Measurements from ENCODE around the gene KCNMA1. TPM values are rescaled to one million over a fixed set of nuclear protein-coding genes. Genes with fewer than 3 reads are reported as not detected.

The KCNMA1 gene
- total and polyA plus RNA-seq, 2 donors from 2014 or later = 4.2 to 8.9 TPM

DNA sequence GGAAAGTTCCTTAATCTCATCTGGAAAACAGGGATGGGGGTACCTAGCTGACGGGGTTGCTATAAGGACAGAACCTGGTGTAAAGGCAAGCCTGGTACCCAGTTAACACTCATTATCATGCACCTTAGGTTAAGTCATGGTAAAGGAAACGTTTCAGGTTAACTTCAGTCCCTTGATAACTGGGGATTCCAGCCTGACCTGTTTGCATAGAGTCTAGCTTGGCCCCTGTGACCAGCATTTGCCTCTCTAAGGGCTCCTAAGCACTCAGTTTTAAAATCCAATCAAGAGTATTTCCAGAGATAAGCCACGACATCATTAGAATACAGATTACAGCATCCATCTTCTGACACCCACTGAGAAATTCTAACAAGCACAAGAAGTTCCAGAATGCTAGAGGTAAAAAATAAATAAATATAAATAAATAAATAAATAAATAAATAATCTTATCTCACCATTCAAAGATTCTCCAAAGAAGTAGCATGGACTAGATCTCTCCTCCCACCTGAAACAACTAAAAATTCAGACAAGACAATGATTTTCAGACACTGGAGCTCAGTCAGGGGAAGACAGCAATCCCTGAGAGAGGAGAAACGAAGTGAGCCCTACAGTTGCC lies 184.6 kb downstream of the KCNMA1 start:
- Histone ChIP-seq H3K27ac (ENCODE audit: low read depth in 2 of 2, low read length in 2 of 2) (no peak overlapping the region), H3K27me3 (ENCODE audit: control insufficient read depth, insufficient read depth, low read length) (no peaks in the 10 kb centered on the region), H3K9ac (ENCODE audit: low read length in 3 of 3) (no peak overlapping the region), H3K9me3 (ENCODE audit: control insufficient read depth in 2 of 3, insufficient read depth in 1 of 3, low read length in 3 of 3) (no peaks in the 10 kb centered on the region), H3K4me3 (ENCODE audit: low read length in 3 of 3) (no peak overlapping the region), H3K4me1 (ENCODE audit: control insufficient read depth in 2 of 3, insufficient read depth in 2 of 3, low read depth in 1 of 3, low read length in 3 of 3) (no peaks in the 10 kb centered on the region), H3K36me3 (ENCODE audit: control insufficient read depth in 2 of 3, insufficient read depth in 3 of 3, low read length in 3 of 3) (no peaks in the 10 kb centered on the region)
- TF ChIP-seq, protein P1, sequence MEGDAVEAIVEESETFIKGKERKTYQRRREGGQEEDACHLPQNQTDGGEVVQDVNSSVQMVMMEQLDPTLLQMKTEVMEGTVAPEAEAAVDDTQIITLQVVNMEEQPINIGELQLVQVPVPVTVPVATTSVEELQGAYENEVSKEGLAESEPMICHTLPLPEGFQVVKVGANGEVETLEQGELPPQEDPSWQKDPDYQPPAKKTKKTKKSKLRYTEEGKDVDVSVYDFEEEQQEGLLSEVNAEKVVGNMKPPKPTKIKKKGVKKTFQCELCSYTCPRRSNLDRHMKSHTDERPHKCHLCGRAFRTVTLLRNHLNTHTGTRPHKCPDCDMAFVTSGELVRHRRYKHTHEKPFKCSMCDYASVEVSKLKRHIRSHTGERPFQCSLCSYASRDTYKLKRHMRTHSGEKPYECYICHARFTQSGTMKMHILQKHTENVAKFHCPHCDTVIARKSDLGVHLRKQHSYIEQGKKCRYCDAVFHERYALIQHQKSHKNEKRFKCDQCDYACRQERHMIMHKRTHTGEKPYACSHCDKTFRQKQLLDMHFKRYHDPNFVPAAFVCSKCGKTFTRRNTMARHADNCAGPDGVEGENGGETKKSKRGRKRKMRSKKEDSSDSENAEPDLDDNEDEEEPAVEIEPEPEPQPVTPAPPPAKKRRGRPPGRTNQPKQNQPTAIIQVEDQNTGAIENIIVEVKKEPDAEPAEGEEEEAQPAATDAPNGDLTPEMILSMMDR (IDR thresholded peaks at IDR 0.05; ENCODE audit: borderline replicate concordance, extremely low read depth, insufficient read depth) = no peak
- FAIRE-seq (no peak), DNase-seq (no peak)
- intact Hi-C loops (cut with DNase I) = no loop called here

DNA sequence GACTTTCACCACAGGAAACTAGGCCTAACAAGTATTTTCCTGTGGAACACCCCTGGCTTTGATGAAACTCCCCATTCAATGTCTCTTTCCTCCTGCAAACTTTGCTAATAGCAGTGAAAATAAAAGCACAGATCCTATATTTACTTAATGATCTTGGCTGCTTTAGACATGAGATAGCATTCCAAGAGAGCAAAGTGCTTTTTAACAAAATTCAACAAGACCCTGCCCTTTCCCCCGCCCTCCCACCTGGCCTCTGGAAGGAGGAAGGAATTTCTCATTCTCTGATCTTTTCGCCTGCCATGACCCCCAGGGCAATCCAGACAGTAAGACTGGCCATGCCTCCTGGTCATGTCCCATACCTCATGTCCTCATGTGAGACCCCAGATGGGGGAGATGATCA lies 185.7 kb downstream of the KCNMA1 start:
- TF ChIP-seq, protein P1 (IDR thresholded peaks at IDR 0.05; ENCODE audit: borderline replicate concordance, extremely low read depth, insufficient read depth) = no peak
- Histone ChIP-seq H3K36me3 (ENCODE audit: control insufficient read depth in 2 of 3, insufficient read depth in 3 of 3, low read length in 3 of 3) (no peaks in the 10 kb centered on the region), H3K27me3 (ENCODE audit: control insufficient read depth, insufficient read depth, low read length) (no peaks in the 10 kb centered on the region), H3K9me3 (ENCODE audit: control insufficient read depth in 2 of 3, insufficient read depth in 1 of 3, low read length in 3 of 3) (no peaks in the 10 kb centered on the region), H3K4me1 (ENCODE audit: control insufficient read depth in 2 of 3, insufficient read depth in 2 of 3, low read depth in 1 of 3, low read length in 3 of 3) (no peaks in the 10 kb centered on the region), H3K9ac (ENCODE audit: low read length in 3 of 3) (no peak overlapping the region), H3K4me3 (ENCODE audit: low read length in 3 of 3) (no peak overlapping the region), H3K27ac (ENCODE audit: low read depth in 2 of 2, low read length in 2 of 2) (no peak overlapping the region)
- FAIRE-seq (no peak), DNase-seq (no peak)
- intact Hi-C loops (cut with DNase I) = no loop called here

DNA sequence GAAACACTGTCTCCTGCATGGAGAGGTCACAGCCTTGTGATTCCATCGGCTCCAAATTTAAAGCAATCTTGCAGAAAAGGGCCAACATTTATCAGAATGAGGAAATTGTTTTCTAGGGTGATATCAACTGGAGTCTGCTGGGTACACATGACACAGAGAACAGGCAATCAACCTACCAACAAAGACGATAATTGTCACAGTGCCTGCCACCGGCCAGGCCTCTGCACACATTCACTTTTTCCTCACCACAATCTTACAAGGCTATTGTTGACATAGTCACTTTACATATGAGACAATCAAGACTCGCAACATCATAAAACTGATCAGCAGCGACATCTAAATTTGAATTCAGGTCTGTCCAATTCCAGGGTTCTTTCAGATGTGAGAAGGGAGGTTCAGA lies 189.4 kb downstream of the KCNMA1 start:
- TF ChIP-seq, protein P1 (IDR thresholded peaks at IDR 0.05; ENCODE audit: borderline replicate concordance, extremely low read depth, insufficient read depth) = no peak
- FAIRE-seq (no peak), DNase-seq (no peak)
- H3K9ac ChIP-seq (ENCODE audit: low read length in 3 of 3) = no peak overlapping the region
- H3K27ac ChIP-seq (ENCODE audit: low read depth in 2 of 2, low read length in 2 of 2) = no peak overlapping the region
- intact Hi-C loops (cut with DNase I) = no loop called here
- H3K36me3 ChIP-seq (ENCODE audit: control insufficient read depth in 2 of 3, insufficient read depth in 3 of 3, low read length in 3 of 3) = no peaks in the 10 kb centered on the region
- H3K4me3 ChIP-seq (ENCODE audit: low read length in 3 of 3) = no peak overlapping the region
- H3K4me1 ChIP-seq (ENCODE audit: control insufficient read depth in 2 of 3, insufficient read depth in 2 of 3, low read depth in 1 of 3, low read length in 3 of 3) = no peaks in the 10 kb centered on the region
- H3K9me3 ChIP-seq (ENCODE audit: control insufficient read depth in 2 of 3, insufficient read depth in 1 of 3, low read length in 3 of 3) = no peaks in the 10 kb centered on the region
- no peaks in the 10 kb centered on the region for H3K27me3 ChIP-seq (ENCODE audit: control insufficient read depth, insufficient read depth, low read length)

- Histone ChIP-seq H3K9ac (ENCODE audit: low read length in 3 of 3) (no peak overlapping the region), H3K4me3 (ENCODE audit: low read length in 3 of 3) (no peak overlapping the region), H3K36me3 (ENCODE audit: control insufficient read depth in 2 of 3, insufficient read depth in 3 of 3, low read length in 3 of 3) (no peaks in the 10 kb centered on the region), H3K4me1 (ENCODE audit: control insufficient read depth in 2 of 3, insufficient read depth in 2 of 3, low read depth in 1 of 3, low read length in 3 of 3) (no peaks in the 10 kb centered on the region), H3K9me3 (ENCODE audit: control insufficient read depth in 2 of 3, insufficient read depth in 1 of 3, low read length in 3 of 3) (no peaks in the 10 kb centered on the region), H3K27ac (ENCODE audit: low read depth in 2 of 2, low read length in 2 of 2) (no peak overlapping the region), H3K27me3 (ENCODE audit: control insufficient read depth, insufficient read depth, low read length) (no peaks in the 10 kb centered on the region)
- TF ChIP-seq, protein P1 (IDR thresholded peaks at IDR 0.05; ENCODE audit: borderline replicate concordance, extremely low read depth, insufficient read depth) = no peak
- no peak for FAIRE-seq
- intact Hi-C loops (cut with DNase I) = no loop called here
- DNase-seq = no peak
Measured at GRCh38 chr10:77446700-77447099, 190.9 kb downstream of the KCNMA1 start.

Data from kidney (tissue), 14 donors.